HepG2 (cell line): ENCODE measurements around the gene GIMAP8. TPM values are rescaled to one million over a fixed set of nuclear protein-coding genes. Genes with fewer than 3 reads are reported as not detected.

Experiments
- ATAC-seq: fragments of 200-7000 bp; cut with Tn5 transposase; 3 replicates; pipeline ENCODE4 v1.9.1; 2020; ENCODE audit warnings: mild to moderate bottlenecking, moderate library complexity
- BruUV-seq: library from RNA; stranded (reverse); fragments of 400-500 nt; replicated peaks from 2 replicates; lab custom pipeline; 2021; lab: Mats Ljungman, UMichigan
- CTCF ChIA-PET: fragments of 300-600 bp; formaldehyde crosslinking; extraction: SDS; loops from one replicate; lab custom pipeline; 2021; ENCODE audit warnings: low total read pairs, inconsistent platforms, low intra/inter-chr PET ratio; lab: Yijun Ruan, JAX
- POLR2A ChIA-PET: fragments of 350-600 bp; sonication (Branson Sonifier 250); formaldehyde crosslinking; loops from one replicate; lab custom pipeline; 2020; ENCODE audit warnings: antibody characterized with exemption, inconsistent platforms; lab: Yijun Ruan, JAX
- DNase-seq: peaks from one replicate; pipeline ENCODE4 v3.0.0-alpha.2; 2015; ENCODE audit warnings: low spot score
- FAIRE-seq: peaks from 3 replicates; lab custom pipeline; 2011; peaks lifted over from hg19 to GRCh38; lab: Jason Lieb, UNC
- H2AFZ ChIP-seq: one replicate; pipeline ENCODE4 v1.6.1; 2011; ENCODE audit warnings: low read length, inconsistent platforms
- H3K27ac ChIP-seq: fragments of 300-600 bp; 3 replicates; pipeline ENCODE4 v1.8.0; 2011; ENCODE audit warnings: mixed run types, mild to moderate bottlenecking, mixed read lengths, low read length, inconsistent platforms; ENCODE audit not compliant: insufficient read depth; ENCODE audit errors: extremely low read length
- H3K27me3 ChIP-seq, 2 experiments: fragments of 200-600 bp in 1 of 2; 2 replicates in 1 of 2; 3 replicates in 1 of 2; pipeline versions ENCODE4 v1.6.0 to v1.8.0; 2011; ENCODE audit warnings: low read length in 2 of 2, mild to moderate bottlenecking in 2 of 2, moderate library complexity in 2 of 2, inconsistent platforms in 1 of 2; ENCODE audit not compliant: insufficient read depth in 2 of 2, control insufficient read depth in 1 of 2
- H3K36me3 ChIP-seq, 2 experiments: fragments of 200-600 bp in 1 of 2; replicated peaks in 1 of 2; 2 replicates in 1 of 2; 3 replicates in 1 of 2; pipeline versions ENCODE4 v1.5.1 to v1.8.0; 2011; ENCODE audit warnings: low read length in 2 of 2, inconsistent platforms in 1 of 2; ENCODE audit not compliant: insufficient read depth in 2 of 2, control insufficient read depth in 1 of 2
- H3K4me1 ChIP-seq: 2 replicates; pipeline ENCODE4 v1.5.1; 2012; ENCODE audit warnings: low read length, inconsistent platforms; ENCODE audit not compliant: insufficient read depth
- H3K4me2 ChIP-seq: 2 replicates; pipeline ENCODE4 v1.6.0; 2011; ENCODE audit warnings: low read depth, low read length, inconsistent platforms
- H3K4me3 ChIP-seq, 3 experiments: fragments of 200-600 bp in 1 of 3; sonication (generic), shearing (Covaris generic) in 1 of 3; replicated peaks in 1 of 3; 2 replicates each; pipeline ENCODE4 v1.5.1; 2011 to 2016; ENCODE audit warnings: low read length in 3 of 3, inconsistent platforms in 2 of 3, low read depth in 2 of 3, mild to moderate bottlenecking in 2 of 3, control low read depth in 1 of 3, mixed read lengths in 1 of 3; ENCODE audit not compliant: insufficient read depth in 1 of 3
- H3K79me2 ChIP-seq: one replicate; pipeline ENCODE4 v1.6.1; 2011; ENCODE audit warnings: low read length, inconsistent platforms; ENCODE audit not compliant: insufficient read depth
- H3K9ac ChIP-seq: 2 replicates; pipeline ENCODE4 v1.6.0; 2011; ENCODE audit warnings: mild to moderate bottlenecking, low read depth, low read length, inconsistent platforms; ENCODE audit not compliant: insufficient read depth
- H3K9me3 ChIP-seq: 2 replicates; pipeline ENCODE4 v1.5.1; 2012; ENCODE audit warnings: mild to moderate bottlenecking, low read length
- H4K20me1 ChIP-seq: 2 replicates; pipeline ENCODE4 v1.6.0; 2011; ENCODE audit warnings: inconsistent platforms, mild to moderate bottlenecking, low read length, moderate library complexity; ENCODE audit not compliant: insufficient read depth
- AHR ChIP-seq: IDR thresholded peaks from 2 replicates; pipeline ENCODE4 v1.6.1; 2018; ENCODE audit warnings: missing genetic modification reagents, missing compliant biosample characterization
- ATF3 ChIP-seq: sonication (generic); formaldehyde crosslinking; IDR thresholded peaks from 2 replicates; pipeline ENCODE4 v1.4.0; 2020; ENCODE audit warnings: missing genetic modification reagents
- HOXA7 ChIP-seq: sonication (generic); formaldehyde crosslinking; IDR thresholded peaks from 2 replicates; pipeline ENCODE4 v1.8.1; 2022; ENCODE audit warnings: mild to moderate bottlenecking, missing genetic modification reagents, moderate library complexity
- KAT2B ChIP-seq: fragments of 150-350 bp; IDR thresholded peaks from 2 replicates; pipeline ENCODE4 v1.6.1; 2014; ENCODE audit warnings: low read depth, low read length, borderline replicate concordance
- MAFF ChIP-seq: IDR thresholded peaks from 2 replicates; pipeline ENCODE4 v1.6.1; 2011; ENCODE audit warnings: low read depth, low read length, improper control_type of control experiment
- MAFK ChIP-seq, 2 experiments: IDR thresholded peaks in 1 of 2; conservative IDR thresholded peaks in 1 of 2; 2 replicates each; pipeline ENCODE4 v1.6.1; 2011; ENCODE audit warnings: improper control_type of control experiment in 2 of 2, low read length in 2 of 2
- ZNF142 ChIP-seq: sonication (generic); formaldehyde crosslinking; IDR thresholded peaks from 2 replicates; pipeline ENCODE4 v1.4.0; 2020; ENCODE audit warnings: missing genetic modification reagents
- ZNF432 ChIP-seq: sonication (generic); formaldehyde crosslinking; IDR thresholded peaks from 2 replicates; pipeline ENCODE4 v1.5.0; 2020; ENCODE audit warnings: missing genetic modification reagents, mild to moderate bottlenecking, borderline replicate concordance
- WGBS: methylation state at CpG from one replicate; pipeline ENCODE4 v1.1.6; 2017; ENCODE audit warnings: low lambda C conversion rate; 5-methylcytosine and 5-hydroxymethylcytosine counted together
- in situ Hi-C: cut with HindIII; loops from 2 replicates; pipeline ENCODE4 v1.10.0; 2017; ENCODE audit warnings: low pct_unique_long_range_greater_than_20kb; ENCODE audit not compliant: extremely low pct_ligation_motif_present
- intact Hi-C: fragments of 100-400 bp; cut with micrococcal nuclease; formaldehyde crosslinking; loops from one replicate; pipeline ENCODE4 v1.10.0; 2022; ENCODE audit not compliant: unreplicated experiment
- polyA plus RNA-seq, 8 experiments: library from polyadenylated mRNA; depleted of rRNA in 3 of 8; stranded (reverse) in 7 of 8; unstranded in 1 of 8; fragments of >200 nt; fragmentation: Illumina TruSeq in 4 of 8; extraction: Trizol in 4 of 8; gene quantifications; 2 replicates each; pipeline versions ENCODE4 v1.2.1 to v1.2.3, GENCODE V29; 2011 to 2016; ENCODE audit warnings: low read depth in 4 of 8, missing spikeins in 1 of 8, mixed read lengths in 1 of 8; ENCODE audit not compliant: insufficient read depth in 1 of 8
- total RNA-seq, 5 experiments: library from RNA; depleted of rRNA; stranded (reverse); fragments of >200 nt; fragmentation: Illumina TruSeq; extraction: Trizol; gene quantifications; 2 replicates each; pipeline ENCODE4 v1.2.3, GENCODE V29; 2016; ENCODE audit warnings: low read depth in 1 of 5

GIMAP8 gene
- total and polyA plus RNA-seq, 2 of the 13 experiments (the other 11 are each of a cell fraction or from before 2014, with no cell fraction given), result not detected

GRCh38 chr7:150503581-150503980 is 53.2 kb downstream of the GIMAP8 start:
- Histone ChIP-seq H3K27me3 (0 out of 5 replicates have a peak, but pooled peaks cover 0 to 8% of the 10 kb centered on the region in 2 experiments), H3K4me2 (no peak overlapping the region)
- no peak for TF ChIP-seq AHR (CRISPR knock-in tag)
- TF ChIP-seq ATF3 (CRISPR knock-in tag), result no peak
- TF ChIP-seq MAFK (conservative IDR thresholded peaks at IDR 0.05 in 1 of 2, IDR thresholded peaks at IDR 0.05 in 1 of 2; ENCODE audit: low read length in 2 of 2), result peak; percentile 95 to 99
- TF ChIP-seq MAFF, result peak; percentile 98
- TF ChIP-seq, all 625 proteins: peak for 2
- no peaks in the 10 kb centered on the region for H3K4me1 ChIP-seq
- no peaks in the 10 kb centered on the region for H4K20me1 ChIP-seq
- no peaks in the 10 kb centered on the region for H3K9me3 ChIP-seq
- CTCF ChIA-PET, result no interaction called here
- POLR2A ChIA-PET, result no interaction called here
- no peak overlapping the region for H2AFZ ChIP-seq
- WGBS, result 81% methylated on average over 3 of the region's 3 CpGs
- BruUV-seq, result no TSS peak
- H3K9ac ChIP-seq, result no peak overlapping the region
- intact Hi-C loops (no loop called here), in situ Hi-C loops (no loop called here)
- DNase-seq (no peak), FAIRE-seq (no peak), ATAC-seq (no peak)
- H3K36me3 ChIP-seq, result no peaks in the 10 kb centered on the region
- H3K79me2 ChIP-seq, result no peaks in the 10 kb centered on the region
- H3K27ac ChIP-seq, result no peak overlapping the region
- H3K4me3 ChIP-seq, result no peak overlapping the region

DNA sequence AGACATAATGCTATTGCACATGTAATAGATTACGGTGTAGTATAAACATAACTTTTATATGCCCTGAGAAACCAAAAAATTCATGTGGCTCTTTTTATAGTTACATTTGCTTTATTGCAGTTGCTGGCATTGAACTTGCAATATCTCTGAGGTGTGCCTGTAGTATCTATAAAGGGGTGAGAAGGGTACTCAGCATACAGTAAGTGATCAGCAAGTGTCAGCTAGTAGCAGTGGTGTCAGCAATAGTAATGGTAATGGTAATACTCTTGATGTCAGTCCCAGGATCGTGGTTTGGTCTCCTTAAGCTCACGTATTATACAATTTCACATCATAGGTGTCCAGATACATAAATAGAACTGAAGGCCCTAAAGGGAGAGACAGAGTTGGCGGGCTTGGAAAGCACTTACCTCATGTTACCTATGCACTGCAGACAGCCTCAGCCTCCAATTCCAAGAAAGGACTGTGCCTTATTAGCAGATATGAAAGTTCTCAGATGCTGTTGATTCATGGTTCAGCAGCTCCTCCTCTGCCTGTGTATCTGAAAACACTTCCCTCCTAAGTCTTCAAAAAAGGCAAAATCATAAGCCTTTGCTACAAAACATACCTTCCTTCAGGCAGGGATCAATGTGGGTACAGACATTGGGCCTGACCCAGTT is 57.6 kb downstream of the GIMAP8 start:
- 18% methylated on average over 4 of the region's 4 CpGs for WGBS
- BruUV-seq, result no TSS peak
- ChIA-PET POLR2A (no interaction called here), CTCF (no interaction called here)
- H3K4me1 ChIP-seq, result no peaks in the 10 kb centered on the region
- no peaks in the 10 kb centered on the region for H4K20me1 ChIP-seq
- no peaks in the 10 kb centered on the region for H3K36me3 ChIP-seq
- 0 out of 5 replicates have a peak, but pooled peaks cover 0 to 8% of the 10 kb centered on the region in 2 experiments for H3K27me3 ChIP-seq
- H3K9ac ChIP-seq, result no peak overlapping the region
- FAIRE-seq (no peak), ATAC-seq (no peak), DNase-seq (no peak)
- H3K79me2 ChIP-seq, result no peaks in the 10 kb centered on the region
- no peak overlapping the region for H3K4me3 ChIP-seq
- no peak overlapping the region for H3K4me2 ChIP-seq
- H3K9me3 ChIP-seq, result no peaks in the 10 kb centered on the region
- in situ Hi-C loops (no loop called here), intact Hi-C loops (no loop called here)
- H2AFZ ChIP-seq, result no peak overlapping the region
- no peak overlapping the region for H3K27ac ChIP-seq
- no peak for TF ChIP-seq ZNF432 (CRISPR knock-in tag)
- no peak for TF ChIP-seq HOXA7
- no peak for TF ChIP-seq KAT2B
- no peak for TF ChIP-seq ZNF142 (CRISPR knock-in tag)
